Adipose tissue (tissue), 3 donors: ENCODE measurements around the gene PTGES. TPM values are rescaled to one million over a fixed set of nuclear protein-coding genes. Genes with fewer than 3 reads are reported as not detected.

Source experiments
- H3K27ac ChIP-seq: one replicate; pipeline ENCODE4 v1.5.1; 2013; ENCODE audit warnings: low read depth, low read length
- WGBS, 3 donors: extraction: QIAGEN DNeasy Blood & Tissue Kit; methylation state at CpG; one replicate each; pipeline ENCODE4 v1.1.7; 2013; 5-methylcytosine and 5-hydroxymethylcytosine counted together
- polyA plus RNA-seq, 3 donors: library from polyadenylated mRNA; stranded (reverse); fragments of 200-250 nt; gene quantifications; one replicate each; pipeline ENCODE4 v1.2.3, GENCODE V29; 2013
- donor health status: healthy with polysubstance abuse.
- donor health status: Bipolar disorder and iron deficiency.
- donor health status: healthy.

PTGES gene
- polyA plus RNA-seq, 3 donors = 0.67 to 25.8 (median 13.3) TPM

DNA sequence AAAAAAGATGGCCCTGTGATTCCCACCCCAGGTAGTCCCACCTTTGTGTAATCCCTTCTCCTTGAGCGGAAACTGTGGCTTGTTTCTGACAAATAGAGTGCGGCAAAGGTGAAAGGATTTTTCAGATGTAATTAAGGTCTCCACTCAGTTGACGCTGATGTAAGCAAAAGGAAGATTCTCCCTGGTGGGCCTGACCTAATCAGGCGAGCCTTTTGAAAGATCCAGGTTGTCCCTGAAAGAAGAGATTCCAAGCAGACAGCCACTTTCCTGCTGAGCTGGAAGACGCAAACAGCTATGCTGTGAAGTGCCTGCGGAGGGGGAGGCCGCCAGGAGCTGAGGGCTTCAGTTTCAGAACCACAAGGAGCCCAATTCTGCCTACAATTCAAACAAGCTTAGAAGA is 24.1 kb downstream of the PTGES start:
- whole genome bisulfite sequencing, 3 donors = 91 to 94% (median 93%) methylated on average over 7 of the region's 7 CpGs
- H3K27ac ChIP-seq = no peak overlapping the region

DNA sequence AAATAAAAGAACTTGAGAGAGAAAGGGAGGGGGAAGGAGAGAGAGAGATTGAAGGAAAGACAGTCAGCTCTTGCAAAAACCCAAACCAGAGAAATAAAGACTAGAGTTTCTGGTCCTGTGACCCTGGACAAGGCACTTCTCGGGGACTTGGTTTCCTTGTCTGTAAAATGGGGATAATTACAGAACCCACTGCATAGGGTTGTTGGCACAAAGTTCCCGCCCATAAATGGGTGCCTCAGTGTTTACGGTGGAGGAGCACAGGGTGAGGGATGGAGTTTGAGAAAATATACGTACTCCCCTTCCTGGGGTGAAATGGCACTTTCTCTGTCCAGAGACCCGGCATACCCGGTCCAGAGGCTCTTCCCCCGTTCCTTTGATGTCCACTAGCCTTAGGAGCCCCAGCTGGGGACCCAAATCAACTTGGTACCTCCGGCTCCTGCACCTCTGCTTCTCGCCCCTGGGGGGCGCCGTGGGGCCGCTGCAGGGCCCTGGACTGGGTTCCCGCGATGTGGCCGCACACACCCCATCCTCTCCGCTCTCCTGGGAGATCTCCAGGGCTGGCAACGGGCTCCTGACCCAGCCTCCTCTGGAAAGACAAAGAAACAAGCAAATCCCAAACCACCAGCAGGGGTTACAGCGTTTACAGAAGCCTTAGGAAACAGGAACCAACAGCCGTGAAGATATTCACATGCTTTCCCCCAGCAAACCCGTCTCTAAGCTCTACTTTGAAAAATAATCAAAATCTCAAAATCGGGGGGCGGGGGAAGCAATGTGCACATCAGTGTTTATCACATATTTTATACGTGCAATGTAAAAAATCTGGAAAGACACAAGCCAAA is 26.3 kb downstream of the PTGES start:
- WGBS, 3 donors = 16 to 17% (median 16%) methylated on average over 23 of the region's 23 CpGs
- no peak overlapping the region for H3K27ac ChIP-seq

DNA sequence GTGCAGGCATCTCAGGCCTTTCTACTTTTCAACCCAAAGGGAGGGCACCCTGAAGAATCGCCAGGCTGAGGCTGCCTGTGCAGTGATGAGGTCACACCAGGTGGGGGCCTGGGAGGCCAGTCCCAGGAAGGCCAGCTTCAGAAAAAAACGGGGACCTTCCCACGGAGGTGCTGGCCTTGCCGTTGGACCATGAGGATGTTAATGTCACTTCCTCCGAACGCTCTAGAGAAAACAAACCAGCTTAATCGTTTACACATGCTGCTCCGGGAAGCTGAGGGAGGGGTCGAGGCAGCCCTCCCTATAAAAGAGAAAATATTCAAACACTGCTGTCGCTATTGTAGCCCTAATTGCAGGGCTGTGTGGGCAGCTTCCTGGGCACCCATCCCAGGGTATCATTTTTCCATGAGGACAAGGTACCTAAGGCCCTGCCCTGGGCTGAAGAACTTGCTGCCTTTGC is 27.0 kb downstream of the PTGES start:
- 27 to 31% (median 28%) methylated on average over 10 of the region's 10 CpGs for WGBS, 3 donors

GRCh38 chr9:129724456-129725190 is 28.2 kb downstream of the PTGES start:
- no peak overlapping the region for H3K27ac ChIP-seq
- 74 to 82% (median 75%) methylated on average over 16 of the region's 16 CpGs for WGBS, 3 donors

More for the DNA sequence above, 27.0 kb downstream of the PTGES start:
- no peak overlapping the region for H3K27ac ChIP-seq

DNA sequence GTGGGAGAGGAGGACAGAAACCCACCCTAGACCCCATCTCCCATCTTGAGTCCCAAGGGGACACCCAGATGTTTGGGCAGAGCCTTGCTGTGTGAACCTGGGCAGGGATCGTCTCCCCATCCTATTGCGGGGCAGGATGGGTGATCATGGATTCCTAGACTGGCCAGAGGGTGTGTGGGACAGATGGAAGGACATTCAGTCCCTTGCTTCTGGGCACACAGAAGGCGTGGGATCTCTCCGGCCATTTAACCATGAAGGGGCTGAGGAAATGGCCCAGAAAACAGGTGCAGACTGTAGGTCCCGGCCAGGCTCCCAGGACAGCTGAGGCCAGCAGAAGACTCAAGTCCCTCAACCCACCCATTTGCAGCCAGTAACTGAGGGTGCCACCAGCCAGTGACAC is 29.9 kb downstream of the PTGES start:
- H3K27ac ChIP-seq = no peak overlapping the region
- WGBS, 3 donors = 89 to 100% (median 93%) methylated on average over 5 of the region's 5 CpGs

DNA sequence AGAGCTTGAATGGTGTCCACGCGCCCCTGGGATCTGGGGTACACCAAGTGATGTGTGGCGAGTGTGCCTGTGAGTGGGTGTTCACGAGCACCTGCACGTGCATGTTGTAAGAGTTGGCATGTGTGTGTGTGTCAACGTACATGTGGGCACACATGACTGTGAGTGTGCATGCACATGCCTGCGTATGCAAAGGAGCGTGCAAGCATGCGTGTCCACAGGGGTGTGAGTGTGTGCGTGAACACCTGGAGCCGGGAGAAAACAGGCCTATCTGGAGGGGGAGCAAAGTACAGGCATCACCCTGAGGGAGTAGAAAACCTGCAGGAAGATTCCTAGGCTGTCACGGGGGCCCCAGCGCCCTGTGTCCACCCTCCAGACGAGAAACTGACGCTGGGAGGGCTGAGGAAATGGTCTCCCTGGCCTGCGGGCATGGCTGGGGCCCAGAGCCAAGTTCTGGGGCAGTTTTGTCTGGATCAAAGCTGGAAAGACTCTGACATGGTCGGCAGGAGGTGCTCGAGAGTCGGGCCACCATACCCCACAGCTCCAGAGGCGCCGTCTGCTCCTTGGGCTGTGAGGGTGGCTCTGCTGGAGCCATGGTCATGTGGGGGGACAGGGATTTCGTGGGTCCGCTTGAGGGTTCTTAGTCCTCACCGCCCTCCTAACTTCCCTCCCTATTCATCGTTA is 31.8 kb downstream of the PTGES start:
- 75 to 88% (median 83%) methylated on average over 25 of the region's 25 CpGs for WGBS, 3 donors
- no peak overlapping the region for H3K27ac ChIP-seq

- no peak overlapping the region for H3K27ac ChIP-seq
- WGBS, 3 donors = 71 to 87% (median 82%) methylated on average over 31 of the region's 31 CpGs
Measured at GRCh38 chr9:129720181-129720864, 32.5 kb downstream of the PTGES start.

GRCh38 chr9:129719135-129719534 is 33.7 kb downstream of the PTGES start:
- H3K27ac ChIP-seq = no peak overlapping the region
- 64 to 79% (median 77%) methylated on average over 32 to 38 of the region's 38 CpGs for WGBS, 3 donors

GRCh38 chr9:129718647-129719046 is 34.2 kb downstream of the PTGES start:
- WGBS, 3 donors = 56 to 75% (median 74%) methylated on average over 5 of the region's 5 CpGs

DNA sequence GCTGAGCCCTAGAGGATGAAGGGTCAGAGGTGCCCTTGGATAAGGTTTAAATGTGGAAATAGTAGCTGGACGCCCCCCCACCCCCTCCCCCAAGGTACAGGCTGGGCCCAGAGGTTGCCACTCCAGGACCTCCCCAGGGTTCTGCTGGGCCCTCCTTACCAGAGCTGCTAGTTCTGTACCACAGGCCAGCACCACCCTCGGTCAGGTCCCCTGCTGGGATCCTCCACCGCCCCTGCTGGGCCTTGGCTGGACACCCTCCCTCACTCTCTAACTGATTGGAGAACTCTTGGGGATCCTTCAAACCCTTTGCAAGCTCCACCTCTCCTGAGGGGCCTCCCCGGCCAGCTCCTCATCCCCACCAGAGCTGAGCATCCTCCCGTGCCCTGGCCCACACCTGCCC is 34.9 kb downstream of the PTGES start:
- 69 to 86% (median 69%) methylated on average over 5 of the region's 5 CpGs for WGBS, 3 donors
- H3K27ac ChIP-seq = no peak overlapping the region

More at GRCh38 chr9:129718647-129719046, 34.2 kb downstream of the PTGES start:
- no peak overlapping the region for H3K27ac ChIP-seq

DNA sequence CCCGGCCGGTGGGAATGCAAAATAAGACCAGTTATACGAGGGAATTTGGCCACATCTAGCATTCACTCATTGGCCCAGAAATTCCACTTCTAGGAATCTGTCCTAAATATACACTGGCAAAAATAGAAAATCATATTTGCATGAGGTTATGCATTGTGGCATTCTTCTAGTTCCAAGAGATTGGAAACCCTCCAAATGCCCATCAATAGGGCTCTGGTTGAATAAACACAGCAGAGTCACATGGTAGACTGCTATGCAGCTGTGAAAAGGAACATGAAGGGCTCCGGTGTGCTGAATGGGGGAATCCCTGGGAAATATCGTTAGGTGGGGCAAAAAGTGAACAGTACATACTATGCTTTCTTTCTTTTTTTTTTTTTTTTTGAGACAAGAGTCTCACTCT is 36.8 kb downstream of the PTGES start:
- 40 to 82% (median 73%) methylated on average over 5 of the region's 5 CpGs for WGBS, 3 donors

GRCh38 chr9:129714511-129715061 is 38.3 kb downstream of the PTGES start:
- no peak overlapping the region for H3K27ac ChIP-seq
- 71 to 78% (median 71%) methylated on average over 15 of the region's 15 CpGs for WGBS, 3 donors

More for the DNA sequence above, 36.8 kb downstream of the PTGES start:
- H3K27ac ChIP-seq = no peak overlapping the region

GRCh38 chr9:129713402-129713679 is 39.5 kb downstream of the PTGES start:
- WGBS, 3 donors = 87 to 90% (median 89%) methylated on average over 10 of the region's 10 CpGs
- no peak overlapping the region for H3K27ac ChIP-seq

GRCh38 chr9:129712634-129713401 is 40.0 kb downstream of the PTGES start:
- 23 to 53% (median 35%) methylated on average over 26 of the region's 26 CpGs for WGBS, 3 donors
- H3K27ac ChIP-seq = no peak overlapping the region

- 90 to 100% (median 97%) methylated on average over 3 of the region's 3 CpGs for WGBS, 3 donors
- H3K27ac ChIP-seq = no peak overlapping the region
Measured at GRCh38 chr9:129710169-129710453, 42.7 kb downstream of the PTGES start.

- H3K27ac ChIP-seq = no peak overlapping the region
- 84 to 89% (median 89%) methylated on average over 17 of the region's 17 CpGs for WGBS, 3 donors
Measured at GRCh38 chr9:129709438-129710168, 43.2 kb downstream of the PTGES start.

DNA sequence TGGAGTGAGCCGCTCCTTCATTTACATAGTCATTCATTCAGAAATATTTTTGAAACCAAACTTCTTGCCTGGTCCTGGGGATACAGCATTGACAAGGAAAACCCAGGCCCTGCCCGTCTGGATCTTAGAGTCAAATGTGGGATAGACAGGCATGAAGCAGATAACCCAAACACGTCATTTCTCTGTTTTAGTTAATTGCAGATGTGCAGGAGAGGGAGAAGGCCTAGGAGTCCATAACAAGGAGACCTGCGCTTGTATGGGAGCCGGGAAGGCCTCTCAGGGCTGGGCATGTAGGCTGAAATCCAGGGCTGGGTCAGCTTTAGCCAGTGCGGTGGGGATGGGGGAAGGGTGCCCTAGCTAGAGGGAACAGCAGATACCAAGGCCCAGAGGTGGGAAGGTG is 44.0 kb downstream of the PTGES start:
- 83 to 91% (median 86%) methylated on average over 6 of the region's 6 CpGs for WGBS, 3 donors
- H3K27ac ChIP-seq = no peak overlapping the region
